SK-N-DZ (cell line): ENCODE results near the gene SLC27A3. TPM values are rescaled to one million over a fixed set of nuclear protein-coding genes. Genes with fewer than 3 reads are reported as not detected.

Source experiments
- DNase-seq: peaks from one replicate; pipeline ENCODE4 v3.0.0-alpha.2; 2015; ENCODE audit warnings: low spot score
- polyA plus RNA-seq, 2 experiments: library from polyadenylated mRNA; depleted of rRNA; stranded (reverse); fragments of >200 nt; gene quantifications; 2 replicates each; pipeline ENCODE4 v1.2.3, GENCODE V29; 2014

SLC27A3 gene, protein sequence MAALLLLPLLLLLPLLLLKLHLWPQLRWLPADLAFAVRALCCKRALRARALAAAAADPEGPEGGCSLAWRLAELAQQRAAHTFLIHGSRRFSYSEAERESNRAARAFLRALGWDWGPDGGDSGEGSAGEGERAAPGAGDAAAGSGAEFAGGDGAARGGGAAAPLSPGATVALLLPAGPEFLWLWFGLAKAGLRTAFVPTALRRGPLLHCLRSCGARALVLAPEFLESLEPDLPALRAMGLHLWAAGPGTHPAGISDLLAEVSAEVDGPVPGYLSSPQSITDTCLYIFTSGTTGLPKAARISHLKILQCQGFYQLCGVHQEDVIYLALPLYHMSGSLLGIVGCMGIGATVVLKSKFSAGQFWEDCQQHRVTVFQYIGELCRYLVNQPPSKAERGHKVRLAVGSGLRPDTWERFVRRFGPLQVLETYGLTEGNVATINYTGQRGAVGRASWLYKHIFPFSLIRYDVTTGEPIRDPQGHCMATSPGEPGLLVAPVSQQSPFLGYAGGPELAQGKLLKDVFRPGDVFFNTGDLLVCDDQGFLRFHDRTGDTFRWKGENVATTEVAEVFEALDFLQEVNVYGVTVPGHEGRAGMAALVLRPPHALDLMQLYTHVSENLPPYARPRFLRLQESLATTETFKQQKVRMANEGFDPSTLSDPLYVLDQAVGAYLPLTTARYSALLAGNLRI
- polyA plus RNA-seq (2014; cell fraction: cytosol; rRNA removed) = 6.4 and 10.5 TPM in 2 replicates
- 49.3 and 56.7 TPM in 2 replicates for polyA plus RNA-seq (2014; cell fraction: nucleus; rRNA removed)

GRCh38 chr1:153774780-153775457, at the start of gene SLC27A3:
Gene SLC27A3 (plus strand): TSS chr1:153775407. CDS start chr1:153775498, 91 bp downstream.
- peak; percentile 58 for DNase-seq

DNA sequence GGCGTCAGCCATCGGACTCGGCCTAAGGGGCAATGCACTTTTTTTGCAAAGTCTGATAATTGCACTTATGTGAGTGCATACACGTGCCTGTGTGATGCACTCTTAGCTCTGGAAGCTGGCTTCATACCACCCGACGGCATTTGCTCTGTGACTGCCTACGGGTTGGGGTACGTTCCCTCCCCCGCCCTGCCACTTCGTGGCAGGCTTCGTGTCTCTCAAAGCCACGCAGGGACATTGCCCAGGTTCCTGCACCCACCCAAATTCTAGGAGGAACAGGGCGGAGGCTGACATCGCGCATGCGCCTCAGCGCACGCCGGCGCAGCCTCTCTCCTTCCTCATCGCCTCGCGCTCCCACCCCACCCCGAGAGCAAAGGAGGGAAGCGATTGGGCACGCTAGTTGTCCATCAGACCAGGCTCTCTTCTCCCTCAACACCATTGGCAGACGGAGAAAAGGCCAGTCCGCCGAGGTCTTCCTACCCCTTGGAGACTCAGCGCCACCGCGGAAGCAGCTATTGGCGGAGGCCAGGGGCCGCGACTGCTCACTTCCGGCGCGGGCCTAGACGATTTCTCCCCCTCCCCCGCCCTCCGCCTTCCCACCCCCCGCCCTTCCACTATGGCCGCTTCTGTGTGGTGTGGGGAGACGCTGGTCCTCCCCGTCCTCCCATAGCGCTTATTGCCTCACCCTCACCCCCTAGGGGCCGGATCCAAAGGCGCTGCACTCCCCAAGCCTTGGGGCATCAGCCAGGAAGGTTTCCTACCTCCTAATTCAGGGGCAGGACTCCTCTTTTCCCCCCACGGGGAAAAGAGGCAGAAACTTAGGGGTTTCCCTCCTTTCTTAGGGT, 47.5 kb upstream of the SLC27A3 start, which contains the start of gene INTS3:
TSS of gene INTS3 (plus strand) at position 588 of the 842 bp plus-strand sequence. CDS start 585 bp downstream, outside the sequence.
- DNase-seq = peak; percentile 100

DNA sequence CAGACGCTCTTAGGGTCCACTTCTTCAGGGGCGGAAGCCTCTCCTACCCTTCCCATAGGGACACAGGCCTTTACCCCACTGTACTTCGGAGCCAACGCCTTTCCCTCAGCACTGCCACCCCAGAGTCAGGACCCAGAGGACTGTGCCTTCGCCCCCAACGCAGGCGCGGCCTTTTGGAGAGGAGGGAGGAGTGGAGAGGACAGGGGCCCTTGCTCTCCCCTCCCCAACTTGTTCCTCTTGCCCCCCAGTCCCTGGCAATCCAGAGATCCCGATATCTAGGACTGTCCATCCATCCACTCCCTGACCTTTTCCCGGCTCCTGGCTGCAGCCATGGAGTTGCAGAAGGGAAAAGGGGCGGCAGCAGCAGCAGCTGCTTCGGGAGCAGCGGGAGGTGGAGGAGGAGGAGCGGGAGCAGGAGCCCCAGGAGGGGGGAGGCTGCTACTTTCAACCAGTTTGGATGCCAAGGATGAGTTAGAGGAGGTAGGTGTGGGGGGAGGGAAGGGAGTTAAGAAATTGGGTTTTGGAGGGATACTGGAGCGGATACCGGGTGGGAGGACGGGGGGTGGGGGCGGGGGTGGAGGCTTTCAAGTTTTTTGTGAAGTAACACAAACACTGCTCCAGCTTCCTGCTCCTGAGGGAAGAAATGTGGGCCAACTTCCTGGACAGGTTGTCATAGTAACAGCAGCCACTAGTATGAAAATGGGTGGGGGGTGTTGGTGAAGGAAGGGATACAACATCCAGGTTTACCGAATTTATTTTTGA, 46.7 kb upstream of the SLC27A3 start:
- peak; percentile 42 for DNase-seq

- no peak for DNase-seq
Measured at GRCh38 chr1:153730468-153730988, 44.7 kb upstream of the SLC27A3 start.

- DNase-seq = no peak
Measured at GRCh38 chr1:153733970-153734369, 41.2 kb upstream of the SLC27A3 start.

DNA sequence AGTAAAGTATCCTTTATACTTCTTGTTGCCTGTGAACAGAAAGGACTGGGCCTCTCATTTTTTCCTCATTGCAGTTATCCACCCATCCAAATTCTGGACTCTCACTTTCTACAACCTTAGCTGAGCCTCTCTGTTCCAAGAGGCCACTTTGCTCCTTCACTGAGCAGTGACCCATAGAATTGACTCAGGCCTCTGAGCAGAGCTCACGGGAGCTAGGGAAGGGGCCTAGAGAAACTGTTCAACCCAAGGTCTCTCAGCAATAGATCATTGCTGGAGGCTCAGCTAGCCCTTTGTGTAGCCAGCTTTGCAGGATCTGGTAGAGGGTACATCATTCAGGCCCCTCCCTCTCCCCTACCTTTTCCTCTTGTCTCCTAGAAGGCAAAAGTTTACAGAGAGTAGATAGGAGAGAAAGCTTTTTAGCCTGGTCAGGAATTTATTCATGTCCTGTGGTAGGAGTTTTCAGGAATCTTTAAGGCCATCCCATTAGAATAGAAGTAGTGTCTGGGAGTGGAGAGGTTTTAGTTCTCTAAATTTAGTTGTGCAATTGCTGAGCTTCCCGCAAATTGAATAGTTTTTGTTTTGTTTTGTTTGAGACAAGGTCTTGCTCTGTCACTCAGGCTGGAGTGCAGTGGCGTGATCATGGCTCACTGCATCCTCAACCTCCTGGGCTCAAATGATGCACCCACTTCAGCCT, 40.7 kb upstream of the SLC27A3 start:
- no peak for DNase-seq

DNA sequence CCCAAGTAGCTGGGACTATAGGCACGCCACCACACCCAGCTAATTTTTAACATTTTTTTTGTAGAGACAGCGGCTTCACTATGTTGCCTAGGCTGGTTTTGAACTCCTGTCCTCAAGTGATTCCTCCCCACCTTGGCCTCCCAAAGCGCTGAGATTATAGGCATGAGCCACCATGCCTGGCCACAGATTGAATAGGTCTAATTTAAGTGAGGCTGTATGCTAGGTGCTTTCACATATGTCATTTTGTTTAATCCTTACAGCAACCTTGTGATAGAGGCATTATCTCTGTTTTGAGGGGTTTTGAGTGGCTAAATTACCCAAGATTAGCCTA, 40.2 kb upstream of the SLC27A3 start:
- no peak for DNase-seq

- DNase-seq = no peak
Measured at GRCh38 chr1:153741986-153742385, 33.2 kb upstream of the SLC27A3 start.

GRCh38 chr1:153742411-153743142, 32.6 kb upstream of the SLC27A3 start:
- DNase-seq = no peak

GRCh38 chr1:153745417-153745816, 29.8 kb upstream of the SLC27A3 start:
- DNase-seq = no peak

GRCh38 chr1:153746174-153746573, 29.0 kb upstream of the SLC27A3 start:
- DNase-seq = peak; percentile 69

GRCh38 chr1:153748903-153749302, 26.3 kb upstream of the SLC27A3 start:
- DNase-seq = no peak

DNA sequence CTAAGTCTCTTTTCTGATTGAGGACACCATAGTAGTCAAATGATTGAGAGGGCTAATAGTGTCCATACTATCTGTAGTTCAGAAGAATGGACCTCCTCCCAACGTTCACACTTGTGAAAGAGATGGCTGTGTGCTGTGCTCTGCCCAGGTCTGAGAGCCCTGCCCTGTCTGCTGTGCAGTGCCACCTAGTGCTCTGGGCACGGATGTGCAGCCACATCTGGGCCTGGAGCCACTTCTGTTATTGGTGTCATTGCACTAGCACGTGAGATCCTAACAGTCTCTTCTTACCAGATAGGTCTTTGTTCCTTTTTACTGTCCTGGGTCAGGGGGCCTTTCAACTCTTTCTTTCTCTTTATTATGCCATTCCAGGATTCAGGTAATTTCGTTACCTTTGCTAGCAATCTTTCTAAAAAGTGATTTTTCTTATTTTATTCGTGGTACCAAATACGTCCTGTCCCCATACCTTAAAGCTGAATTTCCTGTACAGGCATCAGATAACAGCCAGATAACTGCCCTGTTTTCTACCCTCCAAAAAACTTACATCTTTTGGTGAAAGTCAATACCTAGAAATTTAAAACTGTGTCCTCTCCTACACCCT, 25.7 kb upstream of the SLC27A3 start:
- peak; percentile 82 for DNase-seq

- no peak for DNase-seq
Measured at GRCh38 chr1:153750026-153750995, 24.9 kb upstream of the SLC27A3 start.

DNA sequence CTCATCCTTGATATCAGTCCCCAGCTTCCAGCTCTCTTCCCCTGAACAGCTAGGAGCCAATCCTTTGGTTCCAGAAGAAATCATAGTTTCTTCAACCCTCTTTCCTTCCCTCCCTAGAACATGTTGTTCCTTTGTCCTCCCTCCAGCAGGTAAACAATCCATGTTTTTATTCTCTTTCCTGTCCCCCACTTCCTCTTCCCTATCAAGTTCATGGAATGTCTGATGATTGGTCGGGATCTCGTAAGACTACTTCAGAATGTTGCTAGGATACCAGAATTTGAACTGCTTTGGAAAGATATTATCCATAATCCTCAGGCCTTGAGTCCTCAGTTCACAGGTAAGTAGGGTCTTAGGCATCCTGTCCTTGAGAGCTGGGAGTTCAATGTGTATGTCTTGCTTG, 23.1 kb upstream of the SLC27A3 start:
- DNase-seq = no peak

DNA sequence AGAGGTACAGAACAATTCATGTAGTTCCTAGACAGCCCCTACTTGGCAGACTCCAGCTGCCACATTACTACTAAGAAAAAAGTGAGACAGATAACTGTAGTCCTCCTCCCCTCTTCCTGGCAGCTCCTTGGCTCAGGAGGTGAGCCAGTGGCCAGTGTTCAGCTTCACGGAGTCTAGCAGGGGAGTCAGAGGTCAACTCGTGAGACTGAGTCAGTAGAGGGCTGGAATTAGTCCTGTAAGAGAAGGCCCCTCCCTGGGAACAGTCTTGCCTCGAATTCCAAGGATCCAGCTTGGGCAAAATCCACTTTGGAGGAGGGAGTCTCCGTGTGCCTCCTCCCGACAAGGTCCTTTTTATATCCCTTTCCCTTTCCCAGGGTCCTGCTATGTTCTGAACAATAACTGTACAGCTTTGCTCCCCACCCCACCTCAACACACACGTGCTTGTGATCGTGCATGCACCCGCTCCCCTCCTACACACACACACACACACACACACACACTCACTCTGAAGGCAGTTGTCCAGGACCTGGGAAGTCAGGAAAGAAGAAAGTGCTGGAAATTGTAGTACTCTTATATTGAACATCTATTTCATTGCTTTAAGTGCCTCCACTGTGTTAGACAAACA, 22.5 kb upstream of the SLC27A3 start:
- no peak for DNase-seq

GRCh38 chr1:153754266-153754665, 20.9 kb upstream of the SLC27A3 start:
- DNase-seq = no peak
